Gastrocnemius medialis (tissue), 4 donors: Measurements from ENCODE around the gene ZSCAN10. TPM values are rescaled to one million over a fixed set of nuclear protein-coding genes. Genes with fewer than 3 reads are reported as not detected.

Experiments
- ATAC-seq, 2 donors: fragments of 150-250 bp; one replicate each; pipeline ENCODE4 v1.9.1; 2016
- DNase-seq, 2 donors: peaks; one replicate each; pipeline ENCODE4 v3.0.0-alpha.2; 2019
- H3K27ac ChIP-seq, 4 donors: fragments of 200-600 bp; sonication (generic); 1 replicate in 1 of 4; 2 replicates in 3 of 4; pipeline ENCODE4 v1.5.1; 2016 to 2018; ENCODE audit warnings: mild to moderate bottlenecking in 2 of 4, moderate library complexity in 1 of 4
- H3K27me3 ChIP-seq, 3 donors: fragments of 200-600 bp; sonication (generic) in 2 of 3; 1 replicate in 1 of 3; 2 replicates in 2 of 3; pipeline versions ENCODE4 v1.5.1 to v1.6.0; 2016 to 2019; ENCODE audit warnings: mild to moderate bottlenecking in 1 of 3, moderate library complexity in 1 of 3
- H3K36me3 ChIP-seq, 2 donors: fragments of 200-600 bp; sonication (generic) in 1 of 2; one replicate each; pipeline ENCODE4 v1.5.1; 2017 to 2018
- H3K4me1 ChIP-seq, 2 donors: fragments of 200-600 bp; sonication (generic) in 1 of 2; one replicate each; pipeline ENCODE4 v1.5.1; 2016 to 2017; ENCODE audit warnings: mild to moderate bottlenecking in 2 of 2
- H3K4me3 ChIP-seq, 4 donors: fragments of 200-600 bp; sonication (generic) in 3 of 4; 1 replicate in 1 of 4; 2 replicates in 3 of 4; pipeline ENCODE4 v1.5.1; 2016 to 2019; ENCODE audit warnings: mild to moderate bottlenecking in 2 of 4
- H3K9me3 ChIP-seq, 3 donors: fragments of 200-600 bp; sonication (generic) in 2 of 3; 1 replicate in 1 of 3; 2 replicates in 2 of 3; pipeline ENCODE4 v1.5.1; 2016 to 2019
- CTCF ChIP-seq, 5 experiments: fragments of 450-650 bp in 3 of 5; fragments of 200-600 bp in 2 of 5; sonication (generic) in 2 of 5; IDR thresholded peaks in 4 of 5; conservative IDR thresholded peaks in 1 of 5; 1 replicate in 4 of 5; 2 replicates in 1 of 5; pipeline ENCODE4 v1.5.1; 2016 to 2019; ENCODE audit warnings: antibody characterized with exemption in 5 of 5, mild to moderate bottlenecking in 3 of 5, moderate library complexity in 3 of 5
- POLR2A ChIP-seq, 2 donors: fragments of 450-650 bp; IDR thresholded peaks; one replicate each; pipeline ENCODE4 v1.6.1; 2017; ENCODE audit warnings: antibody characterized with exemption in 2 of 2, mild to moderate bottlenecking in 2 of 2, moderate library complexity in 2 of 2
- in situ Hi-C, 4 donors: fragments of 200-750 bp; cut with MboI; loops; one replicate each; pipeline versions ENCODE4 v1.15.0 to v1.8.0; 2017; ENCODE audit warnings: low sequenced_read_pairs in 4 of 4
- intact Hi-C: fragments of 100-400 bp; cut with DNase I; formaldehyde crosslinking; loops from one replicate; pipeline ENCODE4 v1.15.1; 2023; ENCODE audit warnings: low total_unique reads
- total RNA-seq, 4 donors: library from RNA; depleted of rRNA; stranded (reverse); fragments of >200 nt; gene quantifications; one replicate each; pipeline versions ENCODE4 v1.1.0 to v1.2.3, GENCODE V29; 2016

ZSCAN10 gene
- total RNA-seq, 4 donors from 2014 or later = not detected

GRCh38 chr16:3101841-3102470, 2.9 kb upstream of the ZSCAN10 start:
- H3K27ac ChIP-seq = peak overlapping the region; percentile 5 to 70 (median 56)
- H3K4me3 ChIP-seq = no peak overlapping the region
- TF ChIP-seq CTCF (IDR thresholded peaks at IDR 0.05 in 4 of 5, conservative IDR thresholded peaks at IDR 0.05 in 1 of 5) (no peak), POLR2A (IDR thresholded peaks at IDR 0.05) (no peak)
- no peaks in the 10 kb centered on the region for H3K9me3 ChIP-seq
- intact Hi-C loops = no loop called here
- DNase-seq (peak in 1 of 2 donors; percentile 39), ATAC-seq (peak in 1 of 2 donors; percentile 19)
- H3K36me3 ChIP-seq = no peaks in the 10 kb centered on the region
- in situ Hi-C loops = no loop called here
- H3K4me1 ChIP-seq = peaks cover 17 to 18% of the 10 kb centered on the region in 2 donors
- H3K27me3 ChIP-seq = no peaks in the 10 kb centered on the region

GRCh38 chr16:3101018-3101840, 2.1 kb upstream of the ZSCAN10 start:
- Histone ChIP-seq H3K4me1 (peaks cover 14 to 15% of the 10 kb centered on the region in 2 donors), H3K27ac (peak overlapping the region; percentile 5 to 70 (median 50)), H3K27me3 (no peaks in the 10 kb centered on the region), H3K4me3 (no peak overlapping the region), H3K36me3 (no peaks in the 10 kb centered on the region), H3K9me3 (no peaks in the 10 kb centered on the region)
- ATAC-seq (no peak), DNase-seq (no peak)
- intact Hi-C loops = no loop called here
- TF ChIP-seq CTCF (IDR thresholded peaks at IDR 0.05 in 4 of 5, conservative IDR thresholded peaks at IDR 0.05 in 1 of 5) (peak in 4 of 5 experiments; percentile 26 to 54 (median 32)), POLR2A (IDR thresholded peaks at IDR 0.05) (no peak)
- in situ Hi-C loops = no loop called here

- H3K4me3 ChIP-seq = peak overlapping the region in 3 of 4 donors; percentile 27 to 54 (median 39)
- no peaks in the 10 kb centered on the region for H3K27me3 ChIP-seq
- intact Hi-C loops = no loop called here
- ATAC-seq (peak; percentile 79 to 83), DNase-seq (peak; percentile 78 to 86)
- TF ChIP-seq POLR2A (IDR thresholded peaks at IDR 0.05) (no peak), CTCF (IDR thresholded peaks at IDR 0.05 in 4 of 5, conservative IDR thresholded peaks at IDR 0.05 in 1 of 5) (no peak)
- in situ Hi-C loops = no loop called here
- H3K4me1 ChIP-seq = peaks cover 11% of the 10 kb centered on the region in 2 donors
- H3K9me3 ChIP-seq = no peaks in the 10 kb centered on the region
- peak overlapping the region in 3 of 4 donors; percentile 7 to 58 (median 9) for H3K27ac ChIP-seq
- H3K36me3 ChIP-seq = no peaks in the 10 kb centered on the region
Observed at GRCh38 chr16:3099732-3100499, 822 bp upstream of the ZSCAN10 start.

GRCh38 chr16:3099395-3099731, 269 bp upstream of the ZSCAN10 start:
- Histone ChIP-seq H3K36me3 (no peaks in the 10 kb centered on the region), H3K4me1 (peaks cover 11% of the 10 kb centered on the region in 2 donors), H3K4me3 (peak overlapping the region in 1 of 4 donors; percentile 54), H3K9me3 (no peaks in the 10 kb centered on the region), H3K27ac (peak overlapping the region in 1 of 4 donors; percentile 58), H3K27me3 (no peaks in the 10 kb centered on the region)
- in situ Hi-C loops (no loop called here), intact Hi-C loops (no loop called here)
- DNase-seq = no peak
- ATAC-seq = no peak
- TF ChIP-seq CTCF (IDR thresholded peaks at IDR 0.05 in 4 of 5, conservative IDR thresholded peaks at IDR 0.05 in 1 of 5) (no peak), POLR2A (IDR thresholded peaks at IDR 0.05) (no peak)
